IPS-18c (cell line): ENCODE data around the gene TMEM182.

Experiments used
- H3K4me3 ChIP-seq: 2 replicates; pipeline ENCODE4 v1.7.0; 2013; ENCODE audit warnings: low read depth, mild to moderate bottlenecking, low read length, moderate library complexity; ENCODE audit not compliant: insufficient read depth
- H3K9me3 ChIP-seq: one replicate; pipeline ENCODE4 v1.6.1; 2013; ENCODE audit warnings: mild to moderate bottlenecking, low read length, moderate library complexity; ENCODE audit not compliant: control insufficient read depth, insufficient read depth

The TMEM182 gene, protein sequence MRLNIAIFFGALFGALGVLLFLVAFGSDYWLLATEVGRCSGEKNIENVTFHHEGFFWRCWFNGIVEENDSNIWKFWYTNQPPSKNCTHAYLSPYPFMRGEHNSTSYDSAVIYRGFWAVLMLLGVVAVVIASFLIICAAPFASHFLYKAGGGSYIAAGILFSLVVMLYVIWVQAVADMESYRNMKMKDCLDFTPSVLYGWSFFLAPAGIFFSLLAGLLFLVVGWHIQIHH

DNA sequence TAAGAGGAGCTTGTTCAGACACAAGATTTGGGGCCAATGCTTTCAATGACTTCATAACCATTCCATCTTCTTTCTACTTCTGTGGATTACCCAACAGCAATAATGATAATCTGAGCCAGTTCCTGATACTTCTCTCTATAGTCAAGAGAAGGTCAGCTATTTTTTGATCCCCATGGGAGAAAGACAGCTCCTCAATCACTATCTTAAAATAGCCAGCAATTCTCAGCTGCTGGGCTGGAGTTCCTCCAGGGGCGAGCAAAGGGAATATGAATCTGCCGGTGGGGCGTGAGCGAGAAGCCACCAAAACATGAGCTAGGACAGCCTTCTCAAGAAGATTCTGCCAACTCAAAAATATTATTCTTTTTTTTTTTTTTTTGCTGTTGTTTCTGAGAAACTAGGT lies at the start of gene TMEM182:
TMEM182 (plus strand) TSS at position 269 of the 400 bp plus-strand sequence. CDS start 187 bp downstream, outside the sequence.
- Histone ChIP-seq H3K9me3 (no peaks in the 10 kb centered on the region), H3K4me3 (no peak within 1 kb of the TSS)

DNA sequence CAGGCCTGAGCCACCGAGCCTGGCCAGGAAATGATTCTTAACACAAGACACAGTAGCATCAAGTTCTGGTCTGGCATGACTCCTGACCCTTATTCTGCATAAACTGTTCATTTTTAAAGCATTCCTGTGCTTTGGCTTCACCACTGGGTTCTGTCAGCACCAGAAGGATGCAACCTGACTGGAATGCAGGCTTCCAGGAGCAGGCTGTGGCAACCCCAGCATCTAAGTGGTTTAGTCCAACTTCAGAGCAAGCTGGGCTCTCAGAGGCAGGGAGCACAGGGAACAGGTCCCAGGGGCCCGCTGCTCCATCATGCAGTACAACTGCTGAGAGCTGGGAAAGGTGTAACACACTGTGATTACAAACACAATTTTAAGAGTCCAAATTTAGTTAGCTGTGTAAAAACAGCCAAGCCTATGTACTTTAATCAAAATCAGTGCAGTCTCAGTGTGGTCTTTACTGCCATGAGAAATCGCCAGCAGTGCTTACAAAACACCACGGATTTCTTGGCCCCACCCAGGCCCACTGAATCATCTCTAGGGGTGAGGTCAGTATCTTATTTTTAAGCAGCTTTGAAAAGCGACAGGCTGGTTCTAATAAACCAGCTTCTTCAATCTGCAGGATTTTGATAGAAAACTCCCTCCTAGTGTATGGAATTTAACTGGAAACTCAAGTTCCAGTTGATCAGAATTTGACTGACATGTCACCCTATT lies 44.4 kb upstream of the TMEM182 start:
- no peaks in the 10 kb centered on the region for H3K9me3 ChIP-seq
- H3K4me3 ChIP-seq, result no peak overlapping the region

DNA sequence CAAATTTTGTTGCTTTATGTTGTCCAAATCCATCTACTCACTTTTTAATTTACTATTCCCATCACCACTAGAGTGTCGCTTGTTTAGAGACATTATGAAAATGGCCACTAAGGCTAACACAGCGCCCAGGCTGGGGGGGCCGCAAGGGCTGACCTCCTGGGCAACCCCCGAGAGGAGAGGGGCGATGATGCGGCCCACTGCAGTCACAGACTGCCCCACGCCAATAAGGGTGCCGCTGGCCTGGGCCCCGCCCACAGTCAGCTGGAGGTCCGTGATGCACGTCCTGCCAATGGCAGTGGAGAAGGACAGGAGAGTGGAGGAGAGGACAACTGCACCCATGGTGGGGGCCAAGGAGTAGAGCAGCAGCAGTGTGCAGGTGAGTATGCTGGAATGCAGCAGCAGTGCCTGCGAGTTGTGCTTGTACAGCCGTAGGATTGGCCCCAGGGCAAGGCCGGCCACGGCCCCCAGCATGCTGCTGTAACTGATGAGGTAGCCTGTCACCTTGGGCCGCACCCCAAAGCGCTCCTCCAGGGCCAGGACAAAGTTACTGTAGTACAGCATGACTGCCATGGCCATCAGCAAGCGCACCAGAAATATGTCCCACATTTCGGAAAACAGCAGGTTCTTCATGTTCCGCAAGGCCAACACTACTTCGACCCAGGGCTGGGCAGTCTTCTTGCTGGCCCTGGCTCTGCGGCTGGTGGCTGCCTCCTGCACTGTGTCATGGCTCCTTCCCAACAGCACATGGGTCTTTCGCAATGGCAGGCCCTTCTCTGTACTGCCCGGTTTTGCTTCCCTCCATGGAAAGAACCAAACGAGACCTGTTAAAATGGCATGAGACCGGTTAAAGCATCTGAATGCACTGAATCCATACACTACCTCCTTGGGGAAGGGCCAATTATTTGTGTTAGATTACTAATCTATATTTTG lies 43.2 kb upstream of the TMEM182 start:
- no peaks in the 10 kb centered on the region for H3K9me3 ChIP-seq
- H3K4me3 ChIP-seq, result no peak overlapping the region

DNA sequence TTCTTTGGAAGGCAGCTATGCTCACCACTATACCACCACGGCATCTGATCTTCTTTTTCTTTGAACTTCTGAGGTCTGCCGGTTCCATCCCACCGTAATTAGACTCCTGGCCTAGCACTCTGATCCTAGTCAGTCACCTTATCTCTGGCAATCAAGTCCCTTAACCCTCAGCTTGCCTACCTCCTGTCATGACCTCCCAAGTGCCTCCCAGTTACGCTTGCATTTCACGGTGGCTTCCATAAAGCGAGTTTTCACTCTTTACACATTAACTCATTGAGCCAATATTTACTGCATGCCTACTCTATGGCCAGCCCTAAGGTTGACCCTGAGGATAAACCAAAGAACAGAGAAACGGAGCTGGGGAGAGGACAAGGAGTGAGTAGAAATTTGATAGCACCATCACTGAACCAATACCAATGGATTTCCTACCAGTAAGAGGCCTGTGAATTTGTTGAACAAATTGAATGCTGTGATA lies 37.8 kb upstream of the TMEM182 start:
- no peak overlapping the region for H3K4me3 ChIP-seq
- H3K9me3 ChIP-seq, result no peaks in the 10 kb centered on the region

DNA sequence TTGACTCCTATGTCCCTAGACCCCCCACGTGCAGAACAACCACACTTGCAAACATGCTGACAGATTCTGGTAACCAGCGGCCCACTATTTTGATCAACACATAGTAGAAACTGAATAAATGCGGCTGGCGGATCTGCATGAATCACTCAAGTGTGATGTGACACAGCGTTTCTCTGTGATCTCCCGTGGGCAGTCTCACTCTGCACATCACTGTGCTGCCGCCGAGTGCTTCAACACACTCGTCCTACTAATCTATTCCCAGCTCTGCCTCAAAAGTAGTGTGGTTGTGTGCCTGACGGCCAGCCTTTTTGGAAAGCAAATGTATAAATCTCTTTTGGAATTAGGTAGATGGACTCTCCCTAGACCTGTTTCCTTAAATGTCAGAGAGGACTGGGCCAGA lies 37.3 kb upstream of the TMEM182 start:
- no peak overlapping the region for H3K4me3 ChIP-seq
- no peaks in the 10 kb centered on the region for H3K9me3 ChIP-seq

DNA sequence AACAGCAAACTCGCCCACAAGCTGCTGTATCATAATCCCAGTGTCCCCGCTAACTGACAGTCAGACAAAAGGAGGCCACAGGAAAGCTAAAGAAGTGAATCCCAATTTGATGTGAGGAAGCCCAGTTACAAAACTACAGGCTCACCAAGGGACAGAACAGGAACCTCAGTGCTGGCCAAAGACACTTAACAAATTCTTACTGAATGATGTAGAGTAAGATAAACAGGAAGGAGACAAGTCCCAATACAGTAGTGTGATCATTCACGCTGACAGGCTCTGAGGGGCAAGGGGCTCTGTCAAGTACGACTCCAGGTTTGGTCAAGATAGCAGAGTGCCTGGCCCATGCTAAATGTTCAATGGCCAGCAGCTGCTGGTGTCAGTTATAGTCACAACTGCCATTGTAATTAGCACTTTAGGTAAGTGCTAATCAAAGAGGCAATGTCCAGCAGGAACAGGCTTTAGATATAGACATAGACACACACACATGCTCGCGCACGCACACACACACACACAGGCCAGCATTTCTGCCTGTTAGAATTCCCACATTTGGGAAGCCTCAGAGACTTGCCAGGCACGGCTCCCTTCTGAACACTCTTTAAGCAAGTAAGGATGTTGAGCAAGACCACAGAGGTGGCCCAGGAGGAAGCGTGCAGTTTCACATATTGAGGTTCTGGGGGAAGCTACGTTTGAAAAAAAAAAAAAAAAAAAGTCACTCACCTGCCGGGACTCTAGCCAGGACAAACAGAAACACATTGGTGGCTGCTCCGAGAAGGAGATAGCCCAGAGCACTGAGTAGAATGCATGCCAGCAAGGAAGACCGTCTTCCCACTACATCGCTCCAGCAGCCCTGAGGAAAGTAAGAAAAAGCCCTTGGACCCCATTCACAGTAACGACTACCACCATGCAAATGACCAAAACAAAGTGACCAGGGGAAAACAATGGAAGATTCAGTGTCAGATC lies 35.4 kb upstream of the TMEM182 start:
- no peak overlapping the region for H3K4me3 ChIP-seq
- H3K9me3 ChIP-seq, result no peaks in the 10 kb centered on the region

DNA sequence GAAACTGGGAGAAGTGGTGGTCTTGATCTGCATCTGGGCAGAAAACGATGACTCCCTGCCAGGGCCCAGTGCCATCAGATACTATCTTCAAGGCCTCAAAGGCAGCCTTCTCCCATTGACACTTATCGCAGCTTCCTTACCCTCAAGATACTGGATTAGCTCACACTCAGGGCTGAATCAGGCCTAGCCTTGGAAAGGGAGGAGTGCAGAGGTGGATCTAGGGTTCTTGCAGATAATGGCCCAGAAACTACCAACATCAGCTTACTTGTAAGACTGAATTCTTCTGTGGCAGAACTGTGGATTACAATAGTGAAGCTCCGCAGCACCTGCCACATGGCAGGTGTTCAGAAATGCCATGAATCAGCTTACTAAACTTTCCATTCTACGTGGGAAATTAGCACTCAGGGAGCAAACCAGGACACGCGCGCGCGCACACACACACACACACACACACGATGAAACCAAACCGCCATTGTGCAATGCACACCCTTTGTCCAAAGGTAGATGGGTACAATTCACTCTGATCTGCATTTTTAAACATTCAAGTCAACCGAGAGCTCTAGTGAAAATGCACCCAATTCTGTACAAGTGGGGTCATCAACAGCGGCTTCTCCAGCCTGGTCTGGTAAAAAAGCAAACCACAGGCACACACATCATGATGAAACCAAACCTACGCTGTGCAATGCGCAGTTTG lies 26.3 kb upstream of the TMEM182 start:
- peak overlapping the region; percentile 88 for H3K4me3 ChIP-seq

DNA sequence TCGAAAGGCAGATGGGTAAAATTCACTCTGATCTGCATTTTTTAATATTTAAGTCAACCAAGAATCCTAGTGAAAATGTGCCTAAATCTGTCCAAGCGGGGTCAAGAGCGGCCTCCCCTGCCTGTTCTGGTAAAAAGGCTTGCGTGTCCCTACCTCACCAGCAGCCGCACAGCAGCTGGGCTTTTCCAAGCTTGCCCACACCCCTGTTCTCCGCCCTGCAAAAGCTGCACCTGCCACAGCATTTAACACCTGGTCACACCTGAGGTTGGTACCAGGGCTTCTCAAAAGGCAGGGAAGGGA lies 25.8 kb upstream of the TMEM182 start:
- no peaks in the 10 kb centered on the region for H3K9me3 ChIP-seq
- H3K4me3 ChIP-seq, result peak overlapping the region; percentile 88

More for the DNA sequence above, 26.3 kb upstream of the TMEM182 start:
- no peaks in the 10 kb centered on the region for H3K9me3 ChIP-seq

DNA sequence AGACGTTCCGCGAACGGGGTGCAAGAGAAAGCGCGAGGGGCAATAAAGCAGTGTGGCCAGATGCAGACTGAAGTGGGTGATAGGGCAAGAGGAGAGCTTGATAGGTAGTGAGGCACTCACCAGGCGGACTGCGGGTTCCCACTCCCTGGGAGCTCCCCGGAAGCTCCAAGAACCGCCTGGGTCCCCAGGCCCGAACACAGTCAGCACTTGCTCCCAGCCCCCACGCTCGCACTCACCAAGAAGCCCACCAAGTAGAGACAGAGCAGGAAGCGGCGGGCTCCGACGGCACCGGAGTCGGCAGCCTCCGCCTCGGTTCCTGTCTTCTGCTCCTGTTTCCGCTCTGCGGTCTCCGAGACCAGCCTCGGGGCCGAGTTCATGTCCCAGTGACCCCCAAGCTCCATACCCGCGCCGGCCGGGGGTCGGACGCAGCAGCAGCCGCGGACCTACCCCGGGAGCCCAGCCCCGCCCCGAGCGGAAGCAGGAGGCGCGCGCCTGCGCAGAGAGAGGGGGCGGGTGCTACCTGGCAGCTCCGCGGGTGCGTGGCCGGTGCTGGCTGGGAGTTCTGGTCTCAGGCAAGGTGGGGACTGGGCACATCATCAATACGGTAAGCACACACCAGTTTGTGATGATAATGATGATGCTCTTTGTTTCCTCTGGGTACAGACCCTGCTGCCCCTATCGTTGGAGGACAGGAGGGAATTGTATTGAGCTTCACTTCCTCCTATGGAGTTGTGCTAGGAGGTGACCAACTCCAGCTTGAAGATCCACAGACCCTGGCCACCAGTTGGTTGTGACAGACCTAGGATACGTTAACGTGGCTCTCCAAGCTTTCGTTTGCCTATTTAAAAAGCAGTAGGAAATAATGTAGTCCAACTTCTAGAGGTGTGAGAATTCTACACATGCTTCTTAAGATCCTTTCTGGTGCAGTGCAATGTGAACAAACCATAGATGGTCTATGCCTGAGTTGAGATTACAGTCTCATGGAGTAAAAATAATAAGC lies 25.1 kb upstream of the TMEM182 start:
- no peaks in the 10 kb centered on the region for H3K9me3 ChIP-seq
- peak overlapping the region; percentile 88 for H3K4me3 ChIP-seq

DNA sequence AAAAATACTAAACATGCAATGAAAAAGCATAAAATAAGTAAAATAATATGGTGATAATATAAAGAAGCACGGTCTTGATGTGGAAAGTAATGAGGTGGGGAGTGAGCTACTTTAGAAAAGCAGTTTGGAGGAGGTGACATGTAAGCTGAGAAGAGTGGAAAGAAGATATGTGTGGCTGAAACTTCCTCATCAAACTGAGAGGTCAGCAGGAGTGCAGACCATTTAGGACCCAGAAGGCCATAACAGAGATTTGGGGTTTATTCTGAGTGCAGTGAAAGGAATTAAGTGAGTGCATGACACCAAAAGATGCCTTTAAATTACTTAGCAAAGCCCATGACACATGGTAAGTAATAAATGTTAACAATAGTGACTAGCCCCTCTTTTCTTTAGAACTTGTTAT lies 24.4 kb upstream of the TMEM182 start:
- no peaks in the 10 kb centered on the region for H3K9me3 ChIP-seq
- H3K4me3 ChIP-seq, result no peak overlapping the region; the same call in 1 of the 2 replicates

DNA sequence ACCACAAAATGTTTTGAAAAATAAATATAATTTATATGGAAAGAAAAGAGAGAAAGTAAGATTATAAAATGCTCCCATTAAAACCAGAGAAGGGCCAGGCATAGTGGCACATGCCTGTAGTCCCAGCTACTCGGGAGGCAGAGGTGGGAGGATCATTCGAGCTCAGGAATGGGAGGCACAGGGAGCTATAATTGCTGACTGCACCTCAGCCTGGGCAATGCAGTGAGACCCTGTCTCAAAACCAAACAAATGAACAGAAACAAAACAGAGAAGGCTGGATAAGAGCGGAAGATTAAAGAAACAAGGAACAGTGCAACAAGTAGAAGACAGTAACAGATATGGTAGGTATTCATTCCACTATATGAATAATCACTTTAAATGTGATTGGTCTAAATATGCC lies 18.6 kb upstream of the TMEM182 start:
- Histone ChIP-seq H3K9me3 (no peaks in the 10 kb centered on the region), H3K4me3 (no peak overlapping the region)

DNA sequence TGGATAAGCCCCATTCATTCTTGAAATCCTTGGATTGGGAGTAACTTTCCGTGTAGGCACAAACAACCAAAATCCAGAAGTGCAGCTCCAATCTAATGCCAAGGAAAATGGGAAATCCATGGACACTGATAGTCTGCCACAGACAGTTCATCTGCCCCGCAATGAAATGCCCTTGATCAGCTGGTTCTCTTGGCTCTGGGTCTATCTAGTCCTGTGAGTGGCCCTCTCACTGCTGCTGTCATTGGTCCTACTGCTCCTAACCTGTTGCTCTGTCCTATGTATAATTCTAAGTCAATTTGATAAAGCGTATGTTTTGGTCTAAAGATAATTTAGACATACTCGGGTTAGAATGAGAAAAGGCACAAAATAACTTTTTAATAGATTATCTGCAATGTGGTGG lies 13.7 kb upstream of the TMEM182 start:
- H3K4me3 ChIP-seq, result no peak overlapping the region
- H3K9me3 ChIP-seq, result no peaks in the 10 kb centered on the region

DNA sequence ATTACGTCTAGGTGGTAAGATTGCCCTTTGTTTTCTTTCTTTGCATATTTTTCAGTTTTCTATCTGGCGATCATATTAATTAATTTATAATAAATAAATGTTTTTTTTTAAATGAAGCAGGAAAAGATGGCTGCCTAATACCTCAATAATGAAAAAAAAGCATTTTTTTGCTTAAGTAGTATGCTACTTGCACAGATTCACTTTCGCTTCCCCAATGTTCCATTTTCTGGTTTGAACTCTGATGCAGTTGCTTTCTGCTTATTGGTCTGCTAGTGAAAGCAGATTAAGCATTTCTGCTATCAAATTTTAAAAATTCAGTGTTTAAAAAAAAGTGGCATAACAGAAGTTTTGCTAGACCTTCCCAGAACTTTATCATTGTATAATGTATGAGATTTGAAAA lies 11.9 kb upstream of the TMEM182 start:
- Histone ChIP-seq H3K4me3 (no peak overlapping the region), H3K9me3 (no peaks in the 10 kb centered on the region)

DNA sequence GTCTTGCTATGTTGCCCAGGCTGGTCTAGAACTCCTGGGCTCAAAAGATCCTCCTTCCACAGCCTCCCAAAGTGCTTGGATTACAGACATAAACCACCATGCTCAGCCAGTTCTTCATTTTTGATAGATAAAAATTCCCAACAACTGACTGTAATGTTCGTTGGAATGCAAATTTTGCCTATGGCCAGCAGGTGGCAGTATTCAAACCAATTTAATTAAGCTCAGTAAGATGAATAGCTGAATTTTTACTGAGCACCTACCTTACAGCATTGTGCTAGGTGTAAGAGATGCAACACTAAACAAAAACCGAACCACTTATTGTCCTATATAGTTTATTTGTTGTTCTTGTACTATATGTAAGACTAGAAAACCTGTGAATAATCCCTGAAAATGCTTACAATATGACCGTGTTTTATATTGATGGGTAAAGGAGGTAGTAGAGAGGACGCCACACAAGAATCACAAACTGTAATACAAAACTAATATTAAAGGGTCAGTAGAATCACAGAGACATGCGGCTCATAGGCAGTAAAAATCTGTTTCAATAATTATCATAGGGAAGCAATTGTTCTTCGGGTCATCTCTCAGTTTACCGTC lies 8.2 kb upstream of the TMEM182 start:
- H3K9me3 ChIP-seq, result no peaks in the 10 kb centered on the region
- H3K4me3 ChIP-seq, result no peak overlapping the region
